Natural killer cell (primary cell): ENCODE data around the gene ARF1. TPM values are rescaled to one million over a fixed set of nuclear protein-coding genes. Genes with fewer than 3 reads are reported as not detected.

Source experiments
- ATAC-seq, 3 donors: fragments of 150-1000 bp in 2 of 3; fragments of 200-7000 bp in 1 of 3; cut with Tn5 transposase; 1 replicate in 1 of 3; 2 replicates in 2 of 3; pipeline ENCODE4 v1.10.0; 2021; ENCODE audit warnings: mild to moderate bottlenecking in 2 of 3, moderate library complexity in 2 of 3
- DNase-seq, 2 donors: peaks; one replicate each; pipeline versions ENCODE4 v3.0.0 to v3.0.0-alpha.2; 2013 to 2021; ENCODE audit warnings: mixed read lengths in 1 of 2
- H3K27ac ChIP-seq: one replicate; pipeline ENCODE4 v1.5.1; 2013; ENCODE audit warnings: mild to moderate bottlenecking, low read length
- H3K27me3 ChIP-seq: one replicate; pipeline ENCODE4 v1.6.1; 2013; ENCODE audit warnings: low read length; ENCODE audit not compliant: control insufficient read depth, insufficient read depth
- H3K36me3 ChIP-seq: one replicate; pipeline ENCODE4 v1.6.1; 2013; ENCODE audit warnings: low read length; ENCODE audit not compliant: control insufficient read depth, insufficient read depth
- H3K4me1 ChIP-seq: one replicate; pipeline ENCODE4 v1.6.1; 2013; ENCODE audit warnings: low read length; ENCODE audit not compliant: control insufficient read depth, insufficient read depth
- H3K4me3 ChIP-seq: one replicate; pipeline ENCODE4 v1.5.1; 2013; ENCODE audit warnings: low read length
- H3K9me3 ChIP-seq: one replicate; pipeline ENCODE4 v1.6.1; 2013; ENCODE audit warnings: low read length; ENCODE audit not compliant: control insufficient read depth, insufficient read depth
- H3K27ac Mint-ChIP-seq, 2 donors: one replicate each; pipeline ENCODE4 v1.8.0; 2022; ENCODE audit warnings: mild to moderate bottlenecking in 2 of 2, mixed read lengths in 2 of 2, moderate library complexity in 1 of 2
- H3K27me3 Mint-ChIP-seq, 2 donors: one replicate each; pipeline ENCODE4 v1.8.0; 2022; ENCODE audit warnings: low read depth in 2 of 2, mixed read lengths in 2 of 2
- H3K36me3 Mint-ChIP-seq: one replicate; pipeline ENCODE4 v1.8.0; 2022; ENCODE audit warnings: mixed read lengths
- H3K4me1 Mint-ChIP-seq, 2 donors: one replicate each; pipeline ENCODE4 v1.8.0; 2022; ENCODE audit warnings: mixed read lengths in 2 of 2
- H3K4me3 Mint-ChIP-seq: one replicate; pipeline ENCODE4 v1.8.0; 2022; ENCODE audit warnings: mild to moderate bottlenecking, moderate library complexity, mixed read lengths
- H3K9me3 Mint-ChIP-seq, 2 donors: one replicate each; pipeline ENCODE4 v1.8.0; 2022; ENCODE audit warnings: mixed read lengths in 2 of 2
- CTCF ChIP-seq: fragments of 200-600 bp; IDR thresholded peaks from one replicate; pipeline ENCODE4 v1.8.0; 2022; ENCODE audit warnings: antibody characterized with exemption
- WGBS: methylation state at CpG from one replicate; pipeline ENCODE4 v1.1.7; 2013; ENCODE audit warnings: missing lambda C conversion rate; ENCODE audit not compliant: insufficient coverage; 5-methylcytosine and 5-hydroxymethylcytosine counted together
- intact Hi-C: fragments of 100-400 bp; cut with micrococcal nuclease; formaldehyde crosslinking; loops from one replicate; pipeline ENCODE4 v1.14.2; 2022
- total RNA-seq, 4 donors: library from RNA; stranded (reverse); fragments of 120-200 nt in 1 of 4; gene quantifications; one replicate each; pipeline versions ENCODE4 v1.2.3 to v1.2.4, GENCODE V29; 2013 to 2022

Gene ARF1
- total RNA-seq, 3 donors from 2014 or later (not counting 1 experiment from before 2014, with no cell fraction given) = 368 to 427 (median 424) TPM

DNA sequence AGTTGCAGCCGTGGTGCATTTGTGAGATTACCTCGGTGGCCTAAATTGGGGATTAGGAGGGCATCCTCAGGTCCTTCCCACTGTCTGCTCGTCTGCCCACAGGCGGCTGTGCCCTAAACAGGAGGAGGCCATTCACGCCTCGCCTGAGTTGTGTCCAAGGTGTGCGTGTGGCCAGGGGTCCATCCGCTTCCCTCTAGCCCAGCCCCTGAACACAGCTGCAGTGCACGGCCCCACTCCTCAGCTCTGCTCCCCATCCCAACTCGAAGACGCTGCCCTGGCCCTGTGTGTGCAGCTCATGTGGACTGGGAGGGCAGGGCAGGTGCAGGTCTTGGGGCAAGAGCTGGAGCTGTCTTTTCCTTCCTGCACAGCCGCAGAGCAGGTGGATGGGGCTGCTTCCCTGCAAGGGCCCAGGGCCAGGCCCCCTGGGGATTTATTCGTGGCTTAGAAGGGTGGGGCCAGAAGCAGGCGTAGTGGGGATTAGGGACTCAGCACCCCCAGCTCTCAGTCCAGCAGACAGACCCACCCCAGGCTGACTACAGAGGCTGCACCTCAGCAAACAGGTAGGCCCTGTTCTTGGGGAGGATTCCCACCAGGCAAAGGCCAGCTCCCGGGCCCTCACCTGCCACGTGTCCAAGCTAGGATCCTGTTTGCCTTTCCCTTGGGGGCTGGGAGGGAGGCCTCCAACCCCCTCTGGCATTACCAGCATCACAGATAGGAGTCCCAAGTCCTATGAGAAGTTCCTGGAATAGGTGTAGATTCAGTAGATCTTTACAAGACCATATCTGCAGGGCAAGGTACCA, 61.9 kb downstream of the ARF1 start:
- Mint-ChIP-seq H3K4me1 (peaks cover 22 to 51% of the 10 kb centered on the region in 2 donors), H3K27ac (peak overlapping the region; percentile 95 to 96), H3K9me3 (no peaks in the 10 kb centered on the region), H3K36me3 (no peaks in the 10 kb centered on the region), H3K4me3 (no peak overlapping the region), H3K27me3 (no peaks in the 10 kb centered on the region)
- H3K9me3 ChIP-seq = no peaks in the 10 kb centered on the region
- DNase-seq (no peak), ATAC-seq (no peak)
- no peak overlapping the region for H3K4me3 ChIP-seq
- H3K4me1 ChIP-seq = peaks cover 59% of the 10 kb centered on the region
- no peaks in the 10 kb centered on the region for H3K27me3 ChIP-seq
- H3K27ac ChIP-seq = no peak overlapping the region
- TF ChIP-seq CTCF = no peak
- H3K36me3 ChIP-seq = peaks cover 42% of the 10 kb centered on the region
- WGBS = 76% methylated on average over 16 of the region's 16 CpGs
- intact Hi-C loops = no loop called here

- Mint-ChIP-seq H3K9me3 (no peaks in the 10 kb centered on the region), H3K4me3 (no peak overlapping the region), H3K27ac (no peak overlapping the region), H3K27me3 (no peaks in the 10 kb centered on the region), H3K4me1 (peaks cover 22 to 45% of the 10 kb centered on the region in 2 donors), H3K36me3 (no peaks in the 10 kb centered on the region)
- intact Hi-C loops = no loop called here
- H3K9me3 ChIP-seq = no peaks in the 10 kb centered on the region
- 96% methylated on average over 8 of the region's 8 CpGs for WGBS
- no peak overlapping the region for H3K4me3 ChIP-seq
- H3K4me1 ChIP-seq = peaks cover 56% of the 10 kb centered on the region
- no peaks in the 10 kb centered on the region for H3K27me3 ChIP-seq
- ATAC-seq (no peak), DNase-seq (no peak)
- peaks cover 42% of the 10 kb centered on the region for H3K36me3 ChIP-seq
- no peak overlapping the region for H3K27ac ChIP-seq
- TF ChIP-seq CTCF = no peak
Observed at GRCh38 chr1:228144993-228145343, 62.5 kb downstream of the ARF1 start.

GRCh38 chr1:228145463-228146416, 63.2 kb downstream of the ARF1 start:
- no peaks in the 10 kb centered on the region for H3K36me3 Mint-ChIP-seq
- no peak for DNase-seq

More at GRCh38 chr1:228145463-228146416, 63.2 kb downstream of the ARF1 start:
- Mint-ChIP-seq H3K4me3 (no peak overlapping the region), H3K27me3 (no peaks in the 10 kb centered on the region), H3K4me1 (peaks cover 22 to 43% of the 10 kb centered on the region in 2 donors), H3K9me3 (no peaks in the 10 kb centered on the region), H3K27ac (no peak overlapping the region)
- Histone ChIP-seq H3K9me3 (no peaks in the 10 kb centered on the region), H3K27me3 (no peaks in the 10 kb centered on the region), H3K4me1 (peaks cover 53% of the 10 kb centered on the region), H3K4me3 (no peak overlapping the region), H3K27ac (no peak overlapping the region), H3K36me3 (peaks cover 42% of the 10 kb centered on the region)
- intact Hi-C loops = no loop called here
- ATAC-seq = no peak
- no peak for TF ChIP-seq CTCF
- WGBS = 94% methylated on average over 31 of the region's 31 CpGs
